DOHH2 (cell line): ENCODE results near the gene CAB39.

ENCODE experiments used
- H3F3A ChIP-seq: fragments of 200-600 bp; sonication (generic), shearing (Covaris generic); 2 replicates; pipeline ENCODE4 v1.6.0; 2016; ENCODE audit warnings: antibody characterized with exemption, mild to moderate bottlenecking; ENCODE audit not compliant: control insufficient read depth, insufficient read depth
- H3K27ac ChIP-seq: fragments of 200-600 bp; sonication (generic); 2 replicates; pipeline ENCODE4 v1.5.1; 2014; ENCODE audit warnings: low read depth, mild to moderate bottlenecking, low read length, moderate library complexity
- H3K27me3 ChIP-seq: fragments of 200-600 bp; sonication (generic); 2 replicates; pipeline ENCODE4 v1.6.1; 2014; ENCODE audit warnings: mild to moderate bottlenecking, low read length, mixed read lengths; ENCODE audit not compliant: control insufficient read depth
- H3K36me3 ChIP-seq: fragments of 200-600 bp; sonication (generic); 2 replicates; pipeline ENCODE4 v1.6.1; 2014; ENCODE audit warnings: mild to moderate bottlenecking, low read length, moderate library complexity, mixed read lengths; ENCODE audit not compliant: control insufficient read depth
- H3K4me1 ChIP-seq: fragments of 200-600 bp; sonication (generic); 2 replicates; pipeline ENCODE4 v1.6.1; 2014; ENCODE audit warnings: mild to moderate bottlenecking, low read length, mixed read lengths; ENCODE audit not compliant: control insufficient read depth
- H3K4me2 ChIP-seq: fragments of 200-600 bp; sonication (generic); 2 replicates; pipeline ENCODE4 v1.6.0; 2014; ENCODE audit warnings: mild to moderate bottlenecking, low read length, moderate library complexity
- H3K4me3 ChIP-seq: fragments of 200-600 bp; sonication (generic); 2 replicates; pipeline ENCODE4 v1.5.1; 2014; ENCODE audit warnings: mild to moderate bottlenecking, low read length, mixed read lengths
- H3K79me2 ChIP-seq: fragments of 200-600 bp; sonication (generic); 2 replicates; pipeline ENCODE4 v1.6.1; 2014; ENCODE audit warnings: mild to moderate bottlenecking, low read length, mixed read lengths; ENCODE audit not compliant: control insufficient read depth
- H3K9me2 ChIP-seq: fragments of 200-600 bp; sonication (generic); replicated peaks from 2 replicates; pipeline ENCODE4 v1.6.1; 2014; ENCODE audit warnings: mild to moderate bottlenecking, low read length, mixed read lengths; ENCODE audit not compliant: control insufficient read depth
- H3K9me3 ChIP-seq: fragments of 200-600 bp; sonication (generic); 2 replicates; pipeline ENCODE4 v1.6.1; 2014; ENCODE audit warnings: antibody characterized with exemption, low read length, mixed read lengths; ENCODE audit not compliant: control insufficient read depth, insufficient read depth
- H4K20me1 ChIP-seq: fragments of 200-600 bp; sonication (generic); 2 replicates; pipeline ENCODE4 v1.6.0; 2014; ENCODE audit warnings: low read depth, mild to moderate bottlenecking, antibody characterized with exemption, low read length, moderate library complexity; ENCODE audit not compliant: control insufficient read depth, insufficient read depth
- CTCF ChIP-seq: fragments of 200-600 bp; sonication (generic); IDR thresholded peaks from one replicate; pipeline ENCODE4 v1.5.1; 2014; ENCODE audit warnings: antibody characterized with exemption, mild to moderate bottlenecking, low read depth, low read length; ENCODE audit not compliant: poor library complexity, severe bottlenecking
- EZH2phosphoT487 ChIP-seq: fragments of 200-600 bp; sonication (generic); IDR thresholded peaks from 2 replicates; pipeline ENCODE4 v1.6.1; 2017; ENCODE audit warnings: borderline replicate concordance, mild to moderate bottlenecking, antibody characterized with exemption, low read length, moderate library complexity, mixed read lengths

The CAB39 gene

GRCh38 chr2:230693411-230693810, 19.2 kb upstream of the CAB39 start:
- Histone ChIP-seq H3K27me3 (0 out of 2 replicates have a peak, but pooled peaks cover 4% of the 10 kb centered on the region), H4K20me1 (no peaks in the 10 kb centered on the region), H3F3A (no peaks in the 10 kb centered on the region), H3K9me2 (no peaks in the 10 kb centered on the region), H3K27ac (no peak overlapping the region), H3K9me3 (no peaks in the 10 kb centered on the region), H3K4me2 (no peak overlapping the region), H3K4me1 (no peaks in the 10 kb centered on the region), H3K36me3 (no peaks in the 10 kb centered on the region), H3K4me3 (no peak overlapping the region), H3K79me2 (no peaks in the 10 kb centered on the region)
- TF ChIP-seq EZH2phosphoT487 (no peak), CTCF (no peak)

GRCh38 chr2:230694241-230694640, 18.4 kb upstream of the CAB39 start:
- H3K79me2 ChIP-seq: no peaks in the 10 kb centered on the region
- H3K9me2 ChIP-seq: no peaks in the 10 kb centered on the region
- H3K27ac ChIP-seq: no peak overlapping the region
- no peaks in the 10 kb centered on the region for H4K20me1 ChIP-seq
- H3K4me3 ChIP-seq: no peak overlapping the region
- H3F3A ChIP-seq: no peaks in the 10 kb centered on the region
- H3K4me1 ChIP-seq: no peaks in the 10 kb centered on the region
- no peaks in the 10 kb centered on the region for H3K9me3 ChIP-seq
- TF ChIP-seq EZH2phosphoT487: no peak
- no peak for TF ChIP-seq CTCF
- no peak overlapping the region for H3K4me2 ChIP-seq
- H3K27me3 ChIP-seq: no peaks in the 10 kb centered on the region
- no peaks in the 10 kb centered on the region for H3K36me3 ChIP-seq

GRCh38 chr2:230695551-230695950, 17.1 kb upstream of the CAB39 start:
- Histone ChIP-seq H4K20me1 (no peaks in the 10 kb centered on the region), H3F3A (no peaks in the 10 kb centered on the region), H3K79me2 (no peaks in the 10 kb centered on the region), H3K36me3 (no peaks in the 10 kb centered on the region), H3K9me2 (no peaks in the 10 kb centered on the region), H3K27me3 (no peaks in the 10 kb centered on the region), H3K27ac (no peak overlapping the region), H3K9me3 (no peaks in the 10 kb centered on the region), H3K4me3 (no peak overlapping the region), H3K4me1 (no peaks in the 10 kb centered on the region), H3K4me2 (no peak overlapping the region)
- no peak for TF ChIP-seq CTCF
- no peak for TF ChIP-seq EZH2phosphoT487

- Histone ChIP-seq H3K9me2 (no peaks in the 10 kb centered on the region), H3K27ac (no peak overlapping the region), H3F3A (no peaks in the 10 kb centered on the region), H3K9me3 (no peaks in the 10 kb centered on the region), H3K27me3 (peaks cover 5% of the 10 kb centered on the region), H3K36me3 (no peaks in the 10 kb centered on the region), H3K4me3 (no peak overlapping the region), H3K4me1 (no peaks in the 10 kb centered on the region), H3K4me2 (no peak overlapping the region), H3K79me2 (no peaks in the 10 kb centered on the region), H4K20me1 (no peaks in the 10 kb centered on the region)
- TF ChIP-seq CTCF (no peak), EZH2phosphoT487 (no peak)
Observed at GRCh38 chr2:230696670-230697069, 16.0 kb upstream of the CAB39 start.
